H1 (cell line): ENCODE results near the gene IST1. TPM values are rescaled to one million over a fixed set of nuclear protein-coding genes. Genes with fewer than 3 reads are reported as not detected.

Source experiments
- ATF3 ChIP-seq: IDR thresholded peaks from 2 replicates; pipeline ENCODE4 v1.6.1; 2011; ENCODE audit warnings: low read depth, mild to moderate bottlenecking, low read length; ENCODE audit not compliant: insufficient read depth
- CREB1 ChIP-seq: IDR thresholded peaks from 2 replicates; pipeline ENCODE4 v1.6.1; 2012; ENCODE audit warnings: inconsistent platforms
- CTCF ChIP-seq, 3 experiments: IDR thresholded peaks; 1 replicate in 2 of 3; 2 replicates in 1 of 3; pipeline versions ENCODE4 v1.5.1 to v1.6.1; 2011; ENCODE audit warnings: low read length in 3 of 3, mild to moderate bottlenecking in 3 of 3, inconsistent platforms in 2 of 3, low read depth in 1 of 3, moderate library complexity in 1 of 3; ENCODE audit not compliant: insufficient read depth in 1 of 3; ENCODE audit errors: control extremely low read depth in 1 of 3
- EGR1 ChIP-seq: IDR thresholded peaks from 2 replicates; pipeline ENCODE4 v1.6.1; 2011; ENCODE audit warnings: low read depth, low read length, borderline replicate concordance
- EZH2 ChIP-seq: fragments of 200-600 bp; sonication (generic); IDR thresholded peaks from 2 replicates; pipeline ENCODE4 v1.7.1; 2012; ENCODE audit warnings: low read depth, mild to moderate bottlenecking, moderate library complexity, low read length, inconsistent platforms; ENCODE audit not compliant: severe bottlenecking
- PHF8 ChIP-seq: fragments of 200-600 bp; sonication (generic); conservative IDR thresholded peaks from 2 replicates; pipeline ENCODE4 v1.7.1; 2012; ENCODE audit warnings: low read depth, mild to moderate bottlenecking, inconsistent platforms, low read length, moderate library complexity
- SP2 ChIP-seq: IDR thresholded peaks from 2 replicates; pipeline ENCODE4 v1.6.1; 2012; ENCODE audit warnings: mild to moderate bottlenecking, low read length, inconsistent platforms
- SP4 ChIP-seq: IDR thresholded peaks from 2 replicates; pipeline ENCODE4 v1.6.1; 2012; ENCODE audit warnings: low read length, inconsistent platforms
- polyA plus RNA-seq, 7 experiments: library from polyadenylated mRNA; depleted of rRNA in 3 of 7; stranded (reverse) in 5 of 7; unstranded in 2 of 7; fragments of >200 nt in 5 of 7; fragments of 200-250 nt in 2 of 7; gene quantifications; 1 replicate in 5 of 7; 2 replicates in 1 of 7; 4 replicates in 1 of 7; pipeline versions ENCODE4 v1.2.1 to v1.2.3, GENCODE V29; 2011 to 2013; ENCODE audit warnings: missing spikeins in 2 of 7, mixed read lengths in 2 of 7
- total RNA-seq: library from RNA; stranded (reverse); fragmentation: NEBNext Ultra II Directional; extraction: Animal tissue kit (Norgen Biotek cat#: 25700); gene quantifications from 2 replicates; pipeline ENCODE4 v1.2.1, GENCODE V29; 2021

IST1 gene
- total and polyA plus RNA-seq, 2 of the 8 experiments (the other 6 are each of a cell fraction or from before 2014, with no cell fraction given): 190 to 248 TPM

GRCh38 chr16:71882505-71883167 is 12.7 kb upstream of the IST1 start (continued):
- TF ChIP-seq CTCF (IDR thresholded peaks at IDR 0.05; ENCODE audit: control extremely low read depth in 1 of 3, insufficient read depth in 1 of 3, low read depth in 1 of 3, low read length in 3 of 3) (peak; percentile 24 to 81 (median 69)), SP2 (no peak), EZH2 (no peak), EGR1 (no peak), CREB1 (no peak), SP4 (no peak), ATF3 (no peak), PHF8 (no peak)
- TF ChIP-seq, all 59 proteins: peak for 3
